K562 (cell line): ENCODE results near the gene C1QTNF12. TPM values are rescaled to one million over a fixed set of nuclear protein-coding genes. Genes with fewer than 3 reads are reported as not detected.

Experiments
- ATAC-seq: fragments of 200-7000 bp; cut with Tn5 transposase; 3 replicates; pipeline ENCODE4 v1.9.1; 2020; ENCODE audit warnings: moderate library complexity
- BruUV-seq: library from RNA; stranded (reverse); fragments of 400-500 nt; replicated peaks from 2 replicates; lab custom pipeline; 2021; lab: Mats Ljungman, UMichigan
- CTCF ChIA-PET: fragments of 300-600 bp; formaldehyde crosslinking; extraction: SDS; loops from one replicate; lab custom pipeline; 2021; ENCODE audit warnings: low intra/inter-chr PET ratio; lab: Yijun Ruan, JAX
- POLR2A ChIA-PET: fragments of 300-600, 350-650 bp; sonication (Branson Sonifier 250); formaldehyde crosslinking; extraction: SDS; loops from one replicate; lab custom pipeline; 2021; ENCODE audit warnings: antibody characterized with exemption, inconsistent platforms; lab: Yijun Ruan, JAX
- DNase-seq, 4 experiments: peaks; one replicate each; pipeline versions ENCODE4 v3.0.0 to v3.0.0-alpha.2; 2011 to 2018; ENCODE audit warnings: low spot score in 3 of 4, mixed read lengths in 3 of 4; ENCODE audit errors: extremely low read depth in 1 of 4
- FAIRE-seq: peaks from 2 replicates; lab custom pipeline; 2011; peaks lifted over from hg19 to GRCh38; lab: Jason Lieb, UNC
- H2AFZ ChIP-seq: 2 replicates; pipeline ENCODE4 v1.6.0; 2011; ENCODE audit warnings: low read depth, low read length, control low read depth, inconsistent platforms
- H3K27ac ChIP-seq: fragments of 200-600 bp; 3 replicates; pipeline ENCODE4 v1.8.0; 2011; ENCODE audit warnings: low read depth, mild to moderate bottlenecking, control low read depth, inconsistent platforms, low read length, moderate library complexity, mixed read lengths; ENCODE audit errors: extremely low read depth
- H3K27me3 ChIP-seq, 2 experiments: fragments of 300-600 bp in 1 of 2; 2 replicates in 1 of 2; 3 replicates in 1 of 2; pipeline versions ENCODE4 v1.6.0 to v1.8.0; 2011; ENCODE audit warnings: inconsistent platforms in 2 of 2, low read length in 2 of 2, mild to moderate bottlenecking in 1 of 2, mixed read lengths in 1 of 2, moderate library complexity in 1 of 2; ENCODE audit not compliant: control insufficient read depth in 2 of 2, insufficient read depth in 2 of 2
- H3K36me3 ChIP-seq: fragments of 300-600 bp; 3 replicates; pipeline ENCODE4 v1.8.0; 2011; ENCODE audit warnings: mild to moderate bottlenecking, low read length, inconsistent platforms; ENCODE audit not compliant: control insufficient read depth, insufficient read depth
- H3K4me1 ChIP-seq, 2 experiments: fragments of 200-600 bp in 1 of 2; replicated peaks in 1 of 2; 2 replicates in 1 of 2; 3 replicates in 1 of 2; pipeline versions ENCODE4 v1.5.1 to v1.8.0; 2011; ENCODE audit warnings: inconsistent platforms in 2 of 2, low read length in 2 of 2, mild to moderate bottlenecking in 1 of 2, mixed read lengths in 1 of 2, moderate library complexity in 1 of 2; ENCODE audit not compliant: control insufficient read depth in 2 of 2, insufficient read depth in 2 of 2
- H3K4me2 ChIP-seq: 2 replicates; pipeline ENCODE4 v1.6.1; 2011; ENCODE audit warnings: low read length, control low read depth, inconsistent platforms, mixed read lengths; ENCODE audit not compliant: insufficient read depth
- H3K4me3 ChIP-seq: fragments of 200-600 bp; sonication (generic), shearing (Covaris generic); 2 replicates; pipeline ENCODE4 v1.5.1; 2016; ENCODE audit warnings: control low read depth, inconsistent platforms
- H3K79me2 ChIP-seq: fragments of 200-600 bp; 3 replicates; pipeline ENCODE4 v1.8.0; 2011; ENCODE audit warnings: low read length, inconsistent platforms; ENCODE audit not compliant: control insufficient read depth, insufficient read depth
- H3K9ac ChIP-seq, 2 experiments: 2 replicates each; pipeline versions ENCODE4 v1.6.0 to v1.6.1; 2011; ENCODE audit warnings: low read depth in 2 of 2, low read length in 2 of 2, control low read depth in 1 of 2, inconsistent platforms in 1 of 2, mild to moderate bottlenecking in 1 of 2, mixed read lengths in 1 of 2; ENCODE audit not compliant: insufficient read depth in 1 of 2
- H3K9me1 ChIP-seq: one replicate; pipeline ENCODE4 v1.6.0; 2011; ENCODE audit warnings: inconsistent platforms, mild to moderate bottlenecking, low read length, moderate library complexity; ENCODE audit not compliant: control insufficient read depth, insufficient read depth
- H3K9me3 ChIP-seq: replicated peaks from 2 replicates; pipeline ENCODE4 v1.5.1; 2011; ENCODE audit warnings: low read depth, low read length, inconsistent platforms; ENCODE audit not compliant: control insufficient read depth, insufficient read depth
- H4K20me1 ChIP-seq: replicated peaks from 2 replicates; pipeline ENCODE4 v1.6.1; 2011; ENCODE audit warnings: low read length, inconsistent platforms, mixed read lengths; ENCODE audit not compliant: control insufficient read depth, insufficient read depth
- CBX3 ChIP-seq, 2 experiments: IDR thresholded peaks; 1 replicate in 1 of 2; 2 replicates in 1 of 2; pipeline ENCODE4 v1.6.1; 2012; ENCODE audit warnings: inconsistent platforms in 2 of 2, low read length in 2 of 2, borderline replicate concordance in 1 of 2, control low read depth in 1 of 2
- CCAR2 ChIP-seq: fragments of 200-400 bp; formaldehyde crosslinking; IDR thresholded peaks from 2 replicates; pipeline ENCODE4 v1.6.1; 2017; ENCODE audit warnings: mild to moderate bottlenecking, low read depth, low read length
- ELF1 ChIP-seq: fragments of 200-800 bp; sonication (Bioruptor generic); IDR thresholded peaks from 2 replicates; pipeline ENCODE4 v1.6.1; 2016; ENCODE audit warnings: missing genetic modification characterization, missing compliant biosample characterization
- FIP1L1 ChIP-seq: fragments of 200-400 bp; formaldehyde crosslinking; IDR thresholded peaks from 2 replicates; pipeline ENCODE4 v1.6.1; 2018; ENCODE audit warnings: mild to moderate bottlenecking, low read depth, low read length; ENCODE audit not compliant: poor library complexity, severe bottlenecking
- FOXJ3 ChIP-seq: sonication (generic); formaldehyde crosslinking; IDR thresholded peaks from 2 replicates; pipeline ENCODE4 v1.4.0; 2020; ENCODE audit warnings: mild to moderate bottlenecking, missing genetic modification reagents
- FOXM1 ChIP-seq, 2 experiments: fragments of 450-650 bp in 1 of 2; sonication (generic) in 1 of 2; formaldehyde crosslinking in 1 of 2; IDR thresholded peaks; 2 replicates each; pipeline versions ENCODE4 v1.6.1 to v1.9.0; 2017 to 2022; ENCODE audit warnings: low read depth in 2 of 2, mild to moderate bottlenecking in 2 of 2, missing genetic modification reagents in 1 of 2, moderate library complexity in 1 of 2
- HDAC2 ChIP-seq: fragments of 450-650 bp; IDR thresholded peaks from 2 replicates; pipeline ENCODE4 v1.6.1; 2016; ENCODE audit warnings: mild to moderate bottlenecking
- HMGN3 ChIP-seq: IDR thresholded peaks from 2 replicates; pipeline ENCODE4 v1.6.1; 2011; ENCODE audit warnings: borderline replicate concordance, low read depth, mild to moderate bottlenecking, mixed read lengths, low read length; ENCODE audit not compliant: insufficient read length; ENCODE audit errors: extremely low read depth
- NCOA1 ChIP-seq: fragments of 450-650 bp; IDR thresholded peaks from 2 replicates; pipeline ENCODE4 v1.6.1; 2016; ENCODE audit warnings: low read depth
- POLR2G ChIP-seq: fragments of 200-400 bp; formaldehyde crosslinking; IDR thresholded peaks from 2 replicates; pipeline ENCODE4 v1.6.1; 2017; ENCODE audit warnings: low read depth, mild to moderate bottlenecking, antibody characterized with exemption, low read length, moderate library complexity
- POLR3A ChIP-seq: IDR thresholded peaks from 2 replicates; pipeline ENCODE4 v1.6.1; 2011; ENCODE audit warnings: borderline replicate concordance, mild to moderate bottlenecking, moderate library complexity; ENCODE audit not compliant: insufficient read length, insufficient read depth; ENCODE audit errors: extremely low read depth
- RBFOX2 ChIP-seq: fragments of 200-400 bp; formaldehyde crosslinking; IDR thresholded peaks from 2 replicates; pipeline ENCODE4 v1.6.1; 2017; ENCODE audit warnings: low read depth, mild to moderate bottlenecking, low read length, moderate library complexity
- RBM34 ChIP-seq: fragments of 200-400 bp; formaldehyde crosslinking; IDR thresholded peaks from 2 replicates; pipeline ENCODE4 v1.6.1; 2018; ENCODE audit warnings: low read length, borderline replicate concordance; ENCODE audit not compliant: insufficient read depth
- TAF15 ChIP-seq: fragments of 200-400 bp; formaldehyde crosslinking; IDR thresholded peaks from 2 replicates; pipeline ENCODE4 v1.6.1; 2017; ENCODE audit warnings: mild to moderate bottlenecking, low read depth, low read length, moderate library complexity
- ZFP91 ChIP-seq: sonication (generic); formaldehyde crosslinking; IDR thresholded peaks from 2 replicates; pipeline ENCODE4 v1.8.0; 2022; ENCODE audit warnings: mild to moderate bottlenecking, missing genetic modification reagents
- ZNF143 ChIP-seq: sonication (generic); formaldehyde crosslinking; IDR thresholded peaks from 2 replicates; pipeline ENCODE4 v1.9.0; 2022; ENCODE audit warnings: mild to moderate bottlenecking, missing genetic modification reagents
- WGBS: fragments of 100-300 bp; shearing (Covaris generic); methylation state at CpG from one replicate; pipeline ENCODE4 v1.1.6; 2016; ENCODE audit warnings: low coverage, mixed read lengths; ENCODE audit not compliant: insufficient coverage; ENCODE audit errors: missing lambda C conversion rate; 5-methylcytosine and 5-hydroxymethylcytosine counted together
- in situ Hi-C: fragments of 300-500 bp; cut with MboI; formaldehyde crosslinking; loops from 4 replicates; pipeline ENCODE4 v1.15.0; 2018; ENCODE audit warnings: inconsistent platforms, mixed read lengths
- intact Hi-C: fragments of 100-400 bp; cut with micrococcal nuclease; formaldehyde crosslinking; loops from 2 replicates; pipeline ENCODE4 v1.14.2; 2022
- polyA plus RNA-seq, 8 experiments: library from polyadenylated mRNA; depleted of rRNA in 4 of 8; stranded (reverse) in 5 of 8; unstranded in 3 of 8; fragments of >200 nt; fragmentation: Nextera tagmentation in 2 of 8; fragmentation: Illumina TruSeq in 1 of 8; extraction: Ambion mirVana in 2 of 8; extraction: Trizol in 1 of 8; gene quantifications; 2 replicates each; pipeline versions ENCODE4 v1.2.1 to v1.2.3, GENCODE V29; 2011 to 2014; ENCODE audit warnings: inconsistent platforms in 1 of 8, missing spikeins in 1 of 8
- total RNA-seq, 7 experiments: library from RNA; depleted of rRNA in 6 of 7; stranded (reverse); fragments of >200 nt in 6 of 7; fragmentation: Illumina TruSeq in 2 of 7; extraction: Trizol in 2 of 7; gene quantifications; 2 replicates each; pipeline versions ENCODE4 v1.2.1 to v1.2.3, GENCODE V29; 2011 to 2021; ENCODE audit warnings: low replicate concordance in 1 of 7
- TF ChIP-seq, protein P1 (sequence below): sonication (generic); formaldehyde crosslinking; IDR thresholded peaks from 2 replicates; pipeline ENCODE4 v1.8.1; 2023; ENCODE audit warnings: mild to moderate bottlenecking, missing genetic modification reagents

Gene C1QTNF12
- total and polyA plus RNA-seq, 9 of the 15 experiments (the other 6 are each of a cell fraction or from before 2014, with no cell fraction given), result 0.11 to 4.3 (median 0.93) TPM; not detected in 3

GRCh38 chr1:1232796-1233566 lies 13.5 kb downstream of the C1QTNF12 start:
- Histone ChIP-seq H3K4me3 (no peak overlapping the region), H3K27me3 (no peaks in the 10 kb centered on the region), H3K27ac (peak overlapping the region; percentile 87), H4K20me1 (no peaks in the 10 kb centered on the region), H3K9ac (peak overlapping the region in 1 of 2 experiments; percentile 92; a peak in 2 of 4 replicates), H2AFZ (no peak overlapping the region), H3K9me1 (no peaks in the 10 kb centered on the region), H3K9me3 (peaks cover 9% of the 10 kb centered on the region), H3K4me2 (peak overlapping the region; percentile 59), H3K4me1 (peaks cover 6 to 84% of the 10 kb centered on the region in 2 experiments; a peak in 4 of 5 replicates), H3K79me2 (peaks cover 66% of the 10 kb centered on the region), H3K36me3 (peaks cover 37% of the 10 kb centered on the region; the same call in 2 of the 3 replicates)
- ATAC-seq (no peak), DNase-seq (peak in 1 of 4 experiments; percentile 53), FAIRE-seq (no peak)
- ChIA-PET POLR2A (interaction anchor here (1.1 kb wide), 1 partner anchor 115 kb away, joined by 3 read pairs; no protein-coding TSS in a partner anchor), CTCF (no interaction called here)
- WGBS, result 97% methylated on average over 68 of the region's 98 CpGs
- in situ Hi-C loops, result no loop called here
- intact Hi-C loops, result loop anchor here (5.0 kb wide), 1 partner anchor 111 kb away; no protein-coding TSS in a partner anchor
- BruUV-seq, result no TSS peak
- no peak for TF ChIP-seq HMGN3
- peak; percentile 7; the same call in 1 of the 2 replicates for TF ChIP-seq ZNF143 (CRISPR knock-in tag)
- TF ChIP-seq ELF1 (tag), result no peak
- TF ChIP-seq NCOA1, result no peak
- TF ChIP-seq FOXJ3, result no peak
- peak; percentile 41 for TF ChIP-seq FIP1L1
- TF ChIP-seq CBX3 (IDR thresholded peaks at IDR 0.05; ENCODE audit: borderline replicate concordance in 1 of 2, low read length in 2 of 2), result peak in 1 of 2 experiments; percentile 10; a peak in 1 of 3 replicates
- TF ChIP-seq ZFP91 (CRISPR knock-in tag), result no peak
- no peak for TF ChIP-seq TAF15
- TF ChIP-seq FOXM1 (IDR thresholded peaks at IDR 0.05; ENCODE audit: low read depth), result no peak
- TF ChIP-seq FOXM1 (CRISPR knock-in tag; IDR thresholded peaks at IDR 0.05; ENCODE audit: low read depth), result 0 out of 2 replicates have a peak, but pooled peaks have one; percentile 78
- TF ChIP-seq RBFOX2, result peak; percentile 66
- TF ChIP-seq, protein P1, sequence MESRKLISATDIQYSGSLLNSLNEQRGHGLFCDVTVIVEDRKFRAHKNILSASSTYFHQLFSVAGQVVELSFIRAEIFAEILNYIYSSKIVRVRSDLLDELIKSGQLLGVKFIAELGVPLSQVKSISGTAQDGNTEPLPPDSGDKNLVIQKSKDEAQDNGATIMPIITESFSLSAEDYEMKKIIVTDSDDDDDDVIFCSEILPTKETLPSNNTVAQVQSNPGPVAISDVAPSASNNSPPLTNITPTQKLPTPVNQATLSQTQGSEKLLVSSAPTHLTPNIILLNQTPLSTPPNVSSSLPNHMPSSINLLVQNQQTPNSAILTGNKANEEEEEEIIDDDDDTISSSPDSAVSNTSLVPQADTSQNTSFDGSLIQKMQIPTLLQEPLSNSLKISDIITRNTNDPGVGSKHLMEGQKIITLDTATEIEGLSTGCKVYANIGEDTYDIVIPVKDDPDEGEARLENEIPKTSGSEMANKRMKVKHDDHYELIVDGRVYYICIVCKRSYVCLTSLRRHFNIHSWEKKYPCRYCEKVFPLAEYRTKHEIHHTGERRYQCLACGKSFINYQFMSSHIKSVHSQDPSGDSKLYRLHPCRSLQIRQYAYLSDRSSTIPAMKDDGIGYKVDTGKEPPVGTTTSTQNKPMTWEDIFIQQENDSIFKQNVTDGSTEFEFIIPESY (CRISPR knock-in tag), result peak; percentile 98
- TF ChIP-seq POLR2G, result peak; percentile 63
- TF ChIP-seq POLR3A, result no peak
- 0 out of 2 replicates have a peak, but pooled peaks have one; percentile 61 for TF ChIP-seq RBM34
- TF ChIP-seq HDAC2, result no peak
- no peak for TF ChIP-seq CCAR2
